Motor neuron (in vitro differentiated cells): ENCODE measurements around the gene EPHA7. TPM values are rescaled to one million over a fixed set of nuclear protein-coding genes. Genes with fewer than 3 reads are reported as not detected.

Experiments
- ATAC-seq, 8 experiments: fragments of 200-7000 bp; cut with Tn5 transposase; replicated peaks in 6 of 8; 2 replicates each; pipeline ENCODE4 v1.8.0; 2021; ENCODE audit warnings: mild to moderate bottlenecking in 8 of 8, moderate library complexity in 8 of 8
- H3K27ac ChIP-seq, 2 donors: fragments of 250-450 bp; sonication (Bioruptor Pico); 2 replicates each; pipeline ENCODE4 v1.9.0; 2021; ENCODE audit warnings: antibody characterized with exemption in 2 of 2, mild to moderate bottlenecking in 2 of 2, moderate library complexity in 1 of 2
- H3K4me1 ChIP-seq, 2 donors: fragments of 250-450 bp; sonication (Bioruptor Pico); replicated peaks in 1 of 2; 2 replicates each; pipeline ENCODE4 v1.6.1; 2021; ENCODE audit warnings: antibody characterized with exemption in 2 of 2, mild to moderate bottlenecking in 2 of 2, moderate library complexity in 1 of 2
- H3K4me3 ChIP-seq, 5 donors: fragments of 250-450 bp; sonication (Bioruptor Pico); 2 replicates each; pipeline ENCODE4 v1.9.0; 2021; ENCODE audit warnings: antibody characterized with exemption in 5 of 5, mild to moderate bottlenecking in 5 of 5, moderate library complexity in 4 of 5
- WGBS, 10 experiments: fragments of 450-650 bp; shearing (Covaris generic); methylation state at CpG; one replicate each; pipeline ENCODE4 v1.0.0; 2022; 5-methylcytosine and 5-hydroxymethylcytosine counted together
- in situ Hi-C, 9 experiments: fragments of 400-800 bp; cut with MboI; loops; one replicate each; pipeline ENCODE4 v1.15.0; 2021; ENCODE audit warnings: low sequenced_read_pairs in 9 of 9, low pct_unique_long_range_greater_than_20kb in 2 of 9; ENCODE audit not compliant: unreplicated experiment in 9 of 9
- total RNA-seq, 8 experiments: library from RNA; unstranded; fragments of 300-600 nt; gene quantifications; 2 replicates each; pipeline versions ENCODE4 v1.2.3 to v1.2.4, GENCODE V29; 2022

EPHA7 gene
- total RNA-seq, 8 experiments from 2014 or later = 1.6 to 88.0 (median 20.4) TPM

GRCh38 chr6:93388070-93388469, 31.3 kb downstream of the EPHA7 start:
- in situ Hi-C loops = no loop called here
- WGBS, 10 experiments = 0 to 100% (median 92%) methylated on average over 1 of the region's 1 CpG; no CpG with 5 or more reads in 2 of the 10 experiments
- no peak overlapping the region for H3K27ac ChIP-seq
- ATAC-seq = no peak
- no peak overlapping the region for H3K4me3 ChIP-seq
- no peaks in the 10 kb centered on the region for H3K4me1 ChIP-seq

- Histone ChIP-seq H3K4me1 (no peaks in the 10 kb centered on the region), H3K4me3 (no peak overlapping the region), H3K27ac (no peak overlapping the region)
- ATAC-seq = no peak
- in situ Hi-C loops = no loop called here
- 7 to 100% (median 91%) methylated on average over 1 to 3 of the region's 3 CpGs; no CpG with 5 or more reads in 4 of the 10 experiments for WGBS, 10 experiments
Measured at GRCh38 chr6:93376026-93376540, 43.3 kb downstream of the EPHA7 start.

GRCh38 chr6:93373445-93373844, 45.9 kb downstream of the EPHA7 start:
- ATAC-seq = peak in 2 of 8 experiments; percentile 53 to 64
- WGBS, 10 experiments = 19 to 100% (median 94%) methylated on average over 1 to 2 of the region's 2 CpGs
- Histone ChIP-seq H3K4me3 (no peak overlapping the region), H3K4me1 (peaks cover 0 to 13% of the 10 kb centered on the region in 2 donors), H3K27ac (no peak overlapping the region)
- in situ Hi-C loops = no loop called here

- in situ Hi-C loops = no loop called here
- ATAC-seq = no peak
- Histone ChIP-seq H3K4me3 (no peak overlapping the region), H3K4me1 (peaks cover 0 to 16% of the 10 kb centered on the region in 2 donors), H3K27ac (no peak overlapping the region)
Measured at GRCh38 chr6:93371756-93372155, 47.6 kb downstream of the EPHA7 start.

DNA sequence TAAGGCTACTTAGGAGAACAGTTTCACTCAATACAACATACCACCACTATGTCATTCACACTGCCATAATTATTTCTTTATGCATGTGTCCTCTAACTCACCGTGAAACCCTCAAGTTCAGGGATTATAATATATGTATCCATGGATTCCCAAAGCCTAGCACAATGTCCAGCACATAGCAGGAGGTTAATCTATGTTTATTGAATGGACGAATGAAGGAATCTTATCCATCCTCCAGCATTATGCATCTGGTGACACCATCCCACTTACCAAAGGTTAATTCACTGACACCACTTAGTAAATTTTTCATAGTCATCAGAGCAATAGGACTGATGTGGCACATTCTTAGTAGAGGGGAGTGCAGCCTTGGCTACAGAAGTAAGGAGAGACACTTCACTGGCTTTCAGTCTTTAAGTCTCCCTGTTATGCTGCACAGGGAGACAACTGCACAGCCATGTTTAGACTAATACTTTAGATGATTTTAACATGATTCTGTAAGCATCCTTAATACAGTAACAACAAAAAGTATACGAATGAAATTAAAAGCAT, 49.7 kb downstream of the EPHA7 start:
- 0 to 100% (median 56%) methylated on average over 1 to 3 of the region's 3 CpGs; no CpG with 5 or more reads in 1 of the 10 experiments for WGBS, 10 experiments
- in situ Hi-C loops = no loop called here
- Histone ChIP-seq H3K4me1 (peaks cover 0 to 16% of the 10 kb centered on the region in 2 donors), H3K4me3 (no peak overlapping the region), H3K27ac (no peak overlapping the region)
- ATAC-seq = peak in 5 of 8 experiments; percentile 26 to 91 (median 83)

DNA sequence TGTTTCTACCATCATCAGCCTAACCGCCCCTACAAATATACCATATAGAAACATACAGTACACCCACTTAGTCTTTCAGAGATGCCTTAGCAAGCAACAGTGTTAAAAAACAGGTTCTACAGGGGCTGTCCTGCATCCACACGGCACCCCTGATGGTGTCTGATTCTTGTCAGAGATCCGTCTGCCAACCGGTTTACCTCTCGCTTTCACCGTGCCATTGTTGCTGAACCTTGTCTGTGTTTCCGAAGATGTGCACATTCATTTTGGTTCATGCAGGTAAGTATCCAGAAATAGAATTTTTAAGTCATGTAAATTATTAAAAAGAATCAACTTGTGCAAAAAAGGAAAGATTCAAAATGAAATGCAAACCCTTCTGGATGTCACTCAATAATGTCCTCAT, 52.9 kb downstream of the EPHA7 start:
- ATAC-seq = no peak
- Histone ChIP-seq H3K27ac (no peak overlapping the region), H3K4me1 (peaks cover 0 to 16% of the 10 kb centered on the region in 2 donors), H3K4me3 (no peak overlapping the region)
- in situ Hi-C loops = no loop called here
- WGBS, 10 experiments = 39 to 100% (median 89%) methylated on average over 1 to 7 of the region's 7 CpGs

GRCh38 chr6:93365445-93365844, 53.9 kb downstream of the EPHA7 start:
- Histone ChIP-seq H3K4me3 (no peak overlapping the region), H3K4me1 (peaks cover 0 to 16% of the 10 kb centered on the region in 2 donors), H3K27ac (no peak overlapping the region)
- ATAC-seq = no peak
- in situ Hi-C loops = no loop called here
- WGBS, 10 experiments = 0 to 92% (median 74%) methylated on average over 1 to 3 of the region's 3 CpGs

- in situ Hi-C loops = no loop called here
- WGBS, 10 experiments = 11 to 100% (median 100%) methylated on average over 1 to 2 of the region's 2 CpGs
- no peak overlapping the region for H3K4me3 ChIP-seq
- no peaks in the 10 kb centered on the region for H3K4me1 ChIP-seq
- H3K27ac ChIP-seq = no peak overlapping the region
- no peak for ATAC-seq
Measured at GRCh38 chr6:93358435-93358834, 60.9 kb downstream of the EPHA7 start.

DNA sequence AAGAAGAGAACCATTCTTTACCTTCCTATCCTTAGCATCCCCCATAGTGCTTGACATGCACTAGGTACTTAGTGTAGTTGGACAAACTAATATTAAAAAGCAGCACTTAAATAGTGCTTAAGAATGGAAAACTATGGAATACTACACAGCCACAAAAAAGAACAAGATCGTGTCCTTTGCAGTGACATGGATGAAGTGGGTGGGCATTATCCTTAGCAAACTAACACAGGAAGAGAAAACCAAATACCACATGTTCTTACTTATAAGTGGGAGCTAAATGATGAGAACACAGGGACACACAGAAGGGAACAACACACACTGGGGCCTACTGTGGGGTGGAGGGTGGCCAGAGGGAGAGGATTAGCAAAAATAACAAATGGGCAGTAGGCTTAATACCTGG, 66.8 kb downstream of the EPHA7 start:
- in situ Hi-C loops = no loop called here
- Histone ChIP-seq H3K4me1 (no peaks in the 10 kb centered on the region), H3K27ac (no peak overlapping the region), H3K4me3 (no peak overlapping the region)
- WGBS, 10 experiments = 0 to 100% (median 64%) methylated on average over 1 of the region's 1 CpG; no CpG with 5 or more reads in 2 of the 10 experiments
- ATAC-seq = no peak

DNA sequence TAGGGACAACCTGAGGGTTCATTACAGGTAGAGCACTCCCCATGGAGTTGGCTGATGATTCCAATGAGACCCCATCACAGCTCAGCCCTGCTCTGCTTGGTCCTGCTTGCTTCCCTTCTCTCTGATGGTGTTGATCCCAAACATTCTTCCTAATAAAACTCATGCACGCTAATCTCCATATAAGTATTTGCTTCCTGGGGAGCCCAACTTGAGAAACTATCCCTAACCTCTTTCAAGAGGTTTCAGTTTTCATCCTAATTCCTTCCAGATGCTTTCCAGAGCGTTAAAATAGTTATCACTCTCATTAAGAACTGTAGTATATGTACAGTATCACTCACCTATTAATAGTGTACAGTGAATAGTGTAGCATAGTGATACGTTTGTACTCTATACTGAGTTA, 68.1 kb downstream of the EPHA7 start:
- Histone ChIP-seq H3K4me3 (no peak overlapping the region), H3K4me1 (peaks cover 0 to 2% of the 10 kb centered on the region in 2 donors), H3K27ac (no peak overlapping the region)
- 4 to 100% (median 86%) methylated on average over 1 to 3 of the region's 3 CpGs; no CpG with 5 or more reads in 1 of the 10 experiments for WGBS, 10 experiments
- ATAC-seq = no peak
- in situ Hi-C loops = no loop called here

DNA sequence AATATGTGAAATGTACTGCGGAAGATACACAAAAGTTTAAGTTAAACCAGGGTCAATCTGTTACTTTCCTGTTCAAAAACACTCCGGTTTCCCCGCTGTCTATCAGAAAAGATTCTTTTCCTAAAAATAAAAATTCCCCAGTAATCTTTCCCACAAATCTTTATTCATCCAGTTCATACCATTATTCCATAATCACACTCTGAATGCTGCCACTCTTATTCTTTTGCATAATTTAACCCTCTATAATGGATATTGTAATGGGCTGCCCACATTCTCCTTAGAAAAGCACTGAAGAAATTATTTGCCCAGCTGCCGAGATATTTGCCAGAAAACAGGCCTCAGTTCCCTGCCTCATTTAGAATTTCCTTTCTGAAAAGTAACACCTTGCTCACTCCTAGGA, 68.6 kb downstream of the EPHA7 start:
- in situ Hi-C loops = no loop called here
- Histone ChIP-seq H3K4me1 (peaks cover 2 to 6% of the 10 kb centered on the region in 2 donors), H3K27ac (no peak overlapping the region), H3K4me3 (no peak overlapping the region)
- no peak for ATAC-seq
- 11 to 100% (median 89%) methylated on average over 1 to 4 of the region's 4 CpGs for WGBS, 10 experiments

- H3K4me3 ChIP-seq = no peak overlapping the region
- H3K4me1 ChIP-seq = peaks cover 8 to 26% of the 10 kb centered on the region in 2 donors
- peak in 5 of 8 experiments; percentile 41 to 91 (median 56) for ATAC-seq
- no peak overlapping the region for H3K27ac ChIP-seq
- in situ Hi-C loops = no loop called here
- WGBS, 10 experiments = 0 to 100% (median 70%) methylated on average over 1 of the region's 1 CpG; no CpG with 5 or more reads in 1 of the 10 experiments
Measured at GRCh38 chr6:93344333-93344835, 75.0 kb downstream of the EPHA7 start.

- 36 to 90% (median 45%) methylated on average over 1 to 2 of the region's 2 CpGs; no CpG with 5 or more reads in 2 of the 10 experiments for WGBS, 10 experiments
- H3K27ac ChIP-seq = no peak overlapping the region
- H3K4me1 ChIP-seq = peaks cover 8 to 26% of the 10 kb centered on the region in 2 donors
- no peak for ATAC-seq
- no peak overlapping the region for H3K4me3 ChIP-seq
- in situ Hi-C loops = no loop called here
Measured at GRCh38 chr6:93343476-93343875, 75.9 kb downstream of the EPHA7 start.
